Left ventricle myocardium inferior (tissue), 1 donor: ENCODE measurements around the gene MAGI2. TPM values are rescaled to one million over a fixed set of nuclear protein-coding genes. Genes with fewer than 3 reads are reported as not detected.

ENCODE experiments used
- DNase-seq: peaks from one replicate; pipeline ENCODE4 v3.0.0-alpha.2; 2020
- H3K27ac ChIP-seq: fragments of 200-600 bp; replicated peaks from 2 replicates; pipeline ENCODE4 v1.8.0; 2021
- H3K27me3 ChIP-seq: fragments of 200-600 bp; 2 replicates; pipeline ENCODE4 v1.8.0; 2021; ENCODE audit warnings: low read depth
- H3K36me3 ChIP-seq: fragments of 200-600 bp; 2 replicates; pipeline ENCODE4 v1.8.0; 2021
- H3K4me1 ChIP-seq: fragments of 200-600 bp; 2 replicates; pipeline ENCODE4 v1.8.0; 2021
- H3K4me3 ChIP-seq: fragments of 200-600 bp; 2 replicates; pipeline ENCODE4 v1.8.0; 2021; ENCODE audit warnings: mild to moderate bottlenecking, moderate library complexity
- H3K9me3 ChIP-seq: fragments of 200-600 bp; replicated peaks from 2 replicates; pipeline ENCODE4 v1.8.0; 2021
- intact Hi-C: fragments of 100-400 bp; cut with micrococcal nuclease; formaldehyde crosslinking; loops from one replicate; pipeline ENCODE4 v1.11.0; 2022
- total RNA-seq: library from RNA; stranded (reverse); fragmentation: NEBNext Ultra II Directional; extraction: Animal tissue kit (Norgen Biotek cat#: 25700); gene quantifications from one replicate; pipeline ENCODE4 v1.2.1, GENCODE V29; 2021
- TF ChIP-seq, protein P1 (sequence below): fragments of 200-600 bp; IDR thresholded peaks from 2 replicates; pipeline ENCODE4 v1.8.0; 2021; ENCODE audit warnings: antibody characterized with exemption, mild to moderate bottlenecking, borderline replicate concordance
- donor health status: DM: no; HTN: yes; CAD: no; lungs with severe emphysema.

The MAGI2 gene
- total RNA-seq, 1 donor from 2014 or later, result 4.5 TPM

DNA sequence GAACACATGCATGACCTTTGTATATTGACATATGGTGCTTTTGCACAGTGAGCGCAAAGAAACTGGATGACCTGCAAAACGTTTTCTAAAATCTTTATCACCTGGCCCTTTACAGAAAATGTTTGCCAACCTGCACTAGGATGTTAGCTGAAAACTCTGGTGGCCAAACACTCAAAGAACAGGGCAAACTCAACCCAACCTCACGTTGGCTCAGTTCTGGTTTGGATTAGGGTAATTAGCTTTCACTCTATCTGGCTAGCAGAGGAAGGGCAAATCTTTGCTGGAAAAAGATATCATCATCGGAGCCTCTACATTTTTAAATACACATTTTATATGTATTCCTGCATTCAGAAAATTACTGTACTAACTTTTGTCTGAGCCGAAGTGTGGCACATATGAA lies 966.0 kb downstream of the MAGI2 start:
- TF ChIP-seq, protein P1, sequence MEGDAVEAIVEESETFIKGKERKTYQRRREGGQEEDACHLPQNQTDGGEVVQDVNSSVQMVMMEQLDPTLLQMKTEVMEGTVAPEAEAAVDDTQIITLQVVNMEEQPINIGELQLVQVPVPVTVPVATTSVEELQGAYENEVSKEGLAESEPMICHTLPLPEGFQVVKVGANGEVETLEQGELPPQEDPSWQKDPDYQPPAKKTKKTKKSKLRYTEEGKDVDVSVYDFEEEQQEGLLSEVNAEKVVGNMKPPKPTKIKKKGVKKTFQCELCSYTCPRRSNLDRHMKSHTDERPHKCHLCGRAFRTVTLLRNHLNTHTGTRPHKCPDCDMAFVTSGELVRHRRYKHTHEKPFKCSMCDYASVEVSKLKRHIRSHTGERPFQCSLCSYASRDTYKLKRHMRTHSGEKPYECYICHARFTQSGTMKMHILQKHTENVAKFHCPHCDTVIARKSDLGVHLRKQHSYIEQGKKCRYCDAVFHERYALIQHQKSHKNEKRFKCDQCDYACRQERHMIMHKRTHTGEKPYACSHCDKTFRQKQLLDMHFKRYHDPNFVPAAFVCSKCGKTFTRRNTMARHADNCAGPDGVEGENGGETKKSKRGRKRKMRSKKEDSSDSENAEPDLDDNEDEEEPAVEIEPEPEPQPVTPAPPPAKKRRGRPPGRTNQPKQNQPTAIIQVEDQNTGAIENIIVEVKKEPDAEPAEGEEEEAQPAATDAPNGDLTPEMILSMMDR, result no peak
- intact Hi-C loops, result no loop called here

DNA sequence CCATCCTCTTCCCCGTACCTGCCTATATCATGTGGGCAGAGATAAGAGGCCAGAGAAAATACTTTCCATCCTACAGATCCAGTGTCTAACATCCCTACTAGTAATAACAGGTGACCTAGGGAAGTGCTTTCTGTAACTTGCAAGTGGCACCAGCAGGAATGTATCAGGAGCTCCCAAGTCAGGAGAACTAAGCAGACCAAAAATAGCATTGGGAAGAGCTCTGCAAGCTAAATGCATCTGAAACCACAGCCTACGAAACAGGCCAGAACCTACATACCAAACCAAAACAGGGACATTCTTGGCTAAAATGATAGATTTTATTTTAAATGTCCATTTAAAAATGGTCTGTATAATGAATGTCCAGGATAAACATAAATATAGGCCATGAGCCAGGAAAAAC lies 974.1 kb downstream of the MAGI2 start:
- Histone ChIP-seq H3K4me3 (no peak overlapping the region), H3K9me3 (no peaks in the 10 kb centered on the region), H3K27ac (no peak overlapping the region), H3K27me3 (no peaks in the 10 kb centered on the region), H3K4me1 (peaks cover 11% of the 10 kb centered on the region), H3K36me3 (no peaks in the 10 kb centered on the region)
- DNase-seq, result no peak
- intact Hi-C loops, result no loop called here
- TF ChIP-seq, protein P1, result no peak

More for the DNA sequence above, 966.0 kb downstream of the MAGI2 start:
- no peaks in the 10 kb centered on the region for H3K36me3 ChIP-seq
- no peaks in the 10 kb centered on the region for H3K4me1 ChIP-seq
- no peak overlapping the region for H3K27ac ChIP-seq
- H3K27me3 ChIP-seq, result no peaks in the 10 kb centered on the region
- no peak for DNase-seq
- H3K9me3 ChIP-seq, result no peaks in the 10 kb centered on the region
- no peak overlapping the region for H3K4me3 ChIP-seq

DNA sequence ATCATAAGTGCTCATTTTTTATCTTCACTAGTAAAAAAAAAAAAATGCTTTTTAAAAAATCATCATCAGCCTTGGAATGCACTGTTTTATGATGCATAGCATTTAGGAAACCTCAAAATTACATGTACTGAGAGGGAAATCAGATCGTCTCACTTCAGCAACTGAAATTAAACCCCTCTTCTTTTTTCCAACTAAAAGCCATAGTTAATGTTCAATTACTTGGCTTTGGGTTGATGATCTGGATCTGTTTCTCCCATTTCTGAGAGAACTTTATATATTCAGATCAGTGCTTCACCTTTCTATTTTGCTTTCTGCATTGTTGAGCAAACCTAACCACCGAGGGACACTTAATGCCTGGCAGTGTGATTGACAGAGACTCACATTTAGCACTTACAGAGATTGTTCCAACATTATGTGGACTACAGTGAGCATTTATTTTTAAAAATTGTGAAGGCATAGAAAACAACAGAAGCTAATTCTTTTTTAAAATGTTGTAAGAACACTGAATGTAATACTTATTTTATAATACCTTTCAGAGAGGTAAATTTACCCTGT lies 976.5 kb downstream of the MAGI2 start:
- H3K27me3 ChIP-seq, result no peaks in the 10 kb centered on the region
- H3K27ac ChIP-seq, result no peak overlapping the region
- H3K4me3 ChIP-seq, result no peak overlapping the region
- intact Hi-C loops, result no loop called here
- H3K36me3 ChIP-seq, result no peaks in the 10 kb centered on the region
- H3K9me3 ChIP-seq, result no peaks in the 10 kb centered on the region
- H3K4me1 ChIP-seq, result peaks cover 11% of the 10 kb centered on the region
- TF ChIP-seq, protein P1, result no peak
- DNase-seq, result no peak

DNA sequence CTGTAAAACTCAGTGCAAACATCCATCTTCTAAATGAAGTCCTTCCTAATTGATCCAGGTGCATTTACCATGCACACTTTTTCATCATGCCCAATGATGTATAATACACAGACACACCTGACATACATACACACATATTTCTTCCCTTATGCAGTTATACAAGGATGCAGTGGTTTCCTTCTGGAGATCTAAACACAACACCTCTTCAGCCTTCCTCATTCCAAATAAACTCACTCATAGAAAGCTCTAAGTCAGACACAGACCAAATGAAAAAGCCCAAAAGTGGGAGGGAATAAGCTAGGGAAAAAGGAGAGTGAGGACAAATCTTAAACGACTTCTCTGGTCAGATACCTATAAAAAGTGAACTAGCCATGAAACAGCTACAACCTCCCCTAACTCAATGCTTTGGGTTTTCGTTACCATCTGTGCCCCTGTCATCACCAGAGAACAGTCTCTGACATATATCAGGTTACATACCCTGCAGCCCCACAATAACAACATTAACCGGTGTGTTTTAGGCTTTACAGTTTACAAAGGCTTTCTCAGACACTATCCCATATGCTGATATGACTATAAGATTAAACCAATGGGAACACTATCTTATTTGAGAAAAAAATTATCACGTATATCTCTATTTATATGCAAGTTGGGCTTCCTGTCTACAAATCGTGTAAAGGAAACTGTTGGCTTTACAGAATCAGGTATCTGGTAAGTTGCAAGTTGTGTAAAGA lies 979.7 kb downstream of the MAGI2 start:
- Histone ChIP-seq H3K9me3 (no peaks in the 10 kb centered on the region), H3K27me3 (no peaks in the 10 kb centered on the region), H3K36me3 (no peaks in the 10 kb centered on the region), H3K4me1 (peaks cover 1% of the 10 kb centered on the region), H3K27ac (no peak overlapping the region), H3K4me3 (no peak overlapping the region)
- no peak for DNase-seq
- intact Hi-C loops, result no loop called here
- TF ChIP-seq, protein P1, result no peak

DNA sequence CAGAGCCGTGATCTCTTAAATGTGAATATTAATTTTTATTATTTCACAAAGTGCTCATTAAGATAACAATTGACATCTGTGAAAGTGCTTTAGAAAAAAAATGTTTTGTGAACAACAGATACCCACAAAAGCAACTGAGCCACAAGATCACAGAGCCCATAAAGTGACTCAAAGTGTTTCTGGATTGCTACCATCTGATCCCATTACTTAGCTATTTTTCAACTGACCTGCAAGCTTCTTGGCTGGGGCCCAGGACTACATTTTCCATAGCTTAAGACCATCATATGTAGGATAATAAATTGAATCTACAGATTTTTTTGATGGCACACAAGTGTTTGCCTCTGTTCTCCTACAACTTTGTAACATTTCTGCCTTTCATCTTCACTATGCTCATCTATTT lies 980.4 kb downstream of the MAGI2 start:
- no peaks in the 10 kb centered on the region for H3K36me3 ChIP-seq
- no peak overlapping the region for H3K4me3 ChIP-seq
- TF ChIP-seq, protein P1, result no peak
- no peak for DNase-seq
- H3K27me3 ChIP-seq, result no peaks in the 10 kb centered on the region
- no peaks in the 10 kb centered on the region for H3K4me1 ChIP-seq
- H3K27ac ChIP-seq, result no peak overlapping the region
- no peaks in the 10 kb centered on the region for H3K9me3 ChIP-seq
- intact Hi-C loops, result no loop called here
